DMS153 treated with DMSO at 0.1 percent for 48 hours (cell line): ENCODE measurements around the gene MTHFR.
A peak's percentile ranks its signal among the peaks of the same experiment; 100 is the strongest.

Experiments used
- DNase-seq: peaks from one replicate; lab custom pipeline; 2025; ENCODE audit not compliant: unreplicated experiment; lab: John Stamatoyannopoulos, UW

MTHFR gene

GRCh38 chr1:11805422-11806306, at the start of gene MTHFR, which contains the start of gene CLCN6:
MTHFR (minus strand) TSS chr1:11805964; CDS start chr1:11803116, 2,848 bp downstream.
CLCN6 (plus strand) TSS chr1:11806191; CDS start chr1:11806263, 72 bp downstream.
- DNase-seq: peak; percentile 99

DNA sequence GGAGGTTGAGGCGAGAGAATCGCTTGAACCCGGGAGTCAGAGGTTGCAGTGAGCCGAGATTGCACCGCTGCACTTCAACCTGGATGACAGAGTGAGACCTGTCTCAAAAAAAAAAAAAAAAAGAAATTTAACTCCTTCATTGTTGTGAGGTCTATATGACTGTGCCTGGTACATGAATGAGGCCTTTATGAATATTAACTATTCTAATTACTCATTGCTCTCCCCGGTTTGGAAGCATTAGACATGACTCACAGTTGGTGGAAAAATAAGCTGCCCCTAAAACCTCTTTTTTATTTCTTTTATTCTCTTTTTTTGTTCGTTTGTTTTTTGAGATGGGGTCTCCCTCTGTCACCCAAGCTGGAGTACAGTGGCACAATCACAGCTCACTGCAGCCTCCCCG, 49.7 kb upstream of the MTHFR start:
- DNase-seq: no peak

GRCh38 chr1:11854519-11854918, 48.8 kb upstream of the MTHFR start:
- no peak for DNase-seq

GRCh38 chr1:11851180-11851579, 45.4 kb upstream of the MTHFR start:
- DNase-seq: no peak

- no peak for DNase-seq
Observed at GRCh38 chr1:11850156-11850555, 44.4 kb upstream of the MTHFR start.

DNA sequence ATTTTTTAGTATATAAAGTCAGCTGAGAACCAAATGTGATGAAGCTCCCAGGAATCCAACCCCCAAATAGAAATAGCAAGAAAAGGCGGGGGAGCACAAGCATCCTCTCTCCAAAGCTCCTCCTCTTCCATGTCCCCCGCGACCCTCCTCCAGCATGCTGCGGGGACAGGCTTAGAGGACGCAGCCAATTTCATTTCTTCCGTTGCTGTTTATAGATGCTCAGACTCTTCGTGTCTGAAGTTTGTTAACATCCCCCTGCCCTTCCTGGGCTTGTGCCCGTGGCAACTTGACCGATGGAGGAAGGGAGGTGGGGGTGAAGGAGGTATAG, 42.6 kb upstream of the MTHFR start:
- DNase-seq: no peak

- DNase-seq: peak; percentile 96
Observed at GRCh38 chr1:11847667-11848372, 42.1 kb upstream of the MTHFR start, which contains the start of gene NPPA. NPPA (minus strand) TSS chr1:11847783; CDS start chr1:11847684, 99 bp downstream.

GRCh38 chr1:11845641-11846335, 40.0 kb upstream of the MTHFR start:
- no peak for DNase-seq

DNA sequence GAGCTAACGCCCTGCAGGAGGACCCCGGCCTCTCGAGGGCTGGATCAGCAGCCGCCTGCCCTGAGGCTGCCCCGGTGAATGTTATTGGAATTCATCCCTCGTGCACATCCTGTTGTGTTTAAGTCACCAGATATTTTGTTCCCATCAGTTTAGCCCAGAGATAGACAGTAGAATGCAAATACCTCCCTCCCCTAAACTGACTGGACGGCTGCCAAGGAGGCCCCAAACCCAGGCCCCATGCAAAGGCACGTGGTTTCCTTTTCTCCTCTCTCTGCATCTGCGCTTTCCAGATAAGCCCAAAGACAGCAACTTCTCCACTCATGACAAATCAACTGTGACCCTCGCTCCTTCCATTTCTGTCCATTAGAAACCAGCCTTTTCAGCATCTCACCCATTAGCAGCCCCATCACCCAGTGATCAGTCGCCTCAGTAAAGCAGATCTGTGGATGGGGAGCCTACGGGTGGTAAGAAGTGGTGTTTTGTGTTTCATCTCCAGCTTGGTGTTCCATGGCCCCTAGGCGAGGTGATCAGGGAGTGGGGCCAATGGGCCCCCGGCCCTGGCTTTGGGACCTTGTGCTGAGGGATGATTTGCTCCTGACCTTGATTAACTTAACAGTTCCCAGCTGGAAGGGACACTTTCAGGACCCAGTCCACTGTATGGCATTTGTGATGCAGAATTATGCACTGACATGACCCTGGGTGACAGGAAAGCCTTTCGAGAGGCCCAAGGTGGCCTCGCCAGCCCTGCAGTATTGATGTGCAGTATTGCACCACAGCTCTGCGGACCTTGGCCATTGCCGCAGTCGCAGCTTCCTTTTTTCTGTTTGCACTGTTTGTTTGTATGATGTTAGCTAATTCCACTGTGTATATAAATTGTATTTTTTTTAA, 36.6 kb upstream of the MTHFR start:
- peak; percentile 74 for DNase-seq

- DNase-seq: no peak
Observed at GRCh38 chr1:11841245-11842153, 35.7 kb upstream of the MTHFR start.

GRCh38 chr1:11839727-11840705, 34.3 kb upstream of the MTHFR start:
- no peak for DNase-seq

DNA sequence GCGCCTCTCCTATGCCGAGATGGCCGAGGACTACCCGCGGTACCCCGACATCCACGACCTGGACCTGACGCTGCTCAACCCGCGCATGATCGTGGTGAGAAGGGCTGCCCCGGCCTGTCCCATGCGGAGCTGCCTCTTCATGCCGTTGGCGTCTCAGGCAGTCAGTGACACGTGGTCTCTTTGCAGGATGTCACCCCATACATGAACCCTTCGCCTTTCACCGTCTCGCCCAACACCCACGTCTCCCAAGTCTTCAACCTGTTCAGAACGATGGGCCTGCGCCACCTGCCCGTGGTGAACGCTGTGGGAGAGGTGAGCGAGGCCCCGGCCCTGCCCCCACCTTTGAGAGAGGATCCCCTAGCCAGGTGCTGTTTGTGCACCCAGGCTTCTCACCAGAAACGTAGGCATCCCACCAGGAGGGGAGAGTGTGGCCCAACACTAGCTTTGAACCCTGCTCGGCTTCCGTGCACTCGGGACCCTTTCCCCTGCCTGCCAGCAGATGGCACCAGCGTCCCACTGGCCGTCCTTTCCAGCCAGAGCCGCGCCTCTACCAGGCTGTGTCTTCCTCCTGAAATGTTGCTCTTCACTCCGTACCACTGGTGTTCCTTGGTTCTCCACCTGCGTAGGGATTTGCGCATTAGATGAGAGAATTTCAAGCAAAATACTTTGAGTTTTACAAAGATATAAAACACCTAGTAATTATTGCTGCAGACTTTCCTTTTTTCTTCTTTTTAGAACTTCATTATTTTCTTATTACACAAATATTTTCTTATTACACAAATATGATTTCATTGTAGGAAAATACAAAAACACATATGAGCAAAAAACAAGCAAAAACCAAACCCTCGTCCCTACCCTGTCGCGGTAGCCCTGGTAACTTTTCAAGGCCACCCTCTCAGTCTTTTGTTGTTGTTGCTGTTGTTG, 32.8 kb upstream of the MTHFR start:
- DNase-seq: peak; percentile 84

DNA sequence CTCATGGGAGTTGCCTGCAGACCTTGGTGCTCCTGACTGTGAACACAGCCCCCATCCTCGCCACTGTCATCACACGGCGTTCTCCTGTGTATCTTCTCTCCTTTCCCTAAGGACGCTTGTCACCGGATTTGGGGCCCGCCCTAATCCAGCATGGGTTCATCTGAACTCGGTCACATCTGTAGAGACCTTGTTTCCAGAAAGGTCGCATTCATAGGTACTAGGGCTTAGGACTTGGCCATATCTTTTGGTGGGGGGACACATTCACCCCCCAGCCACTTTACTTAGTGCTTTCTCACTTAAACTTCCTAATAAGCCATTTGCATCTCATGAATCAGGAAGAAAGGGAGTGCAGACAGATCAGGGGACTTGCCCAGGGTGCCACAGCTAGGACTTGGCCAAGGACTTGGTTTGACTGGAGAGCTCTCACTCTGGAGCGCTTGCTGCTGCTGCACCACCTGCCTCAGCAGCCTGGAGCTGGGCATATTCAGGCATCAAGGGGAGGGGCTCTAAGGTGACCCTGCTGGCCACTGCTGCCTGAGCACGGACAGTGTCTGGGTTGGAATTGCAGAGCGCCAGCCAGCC, 32.1 kb upstream of the MTHFR start:
- DNase-seq: no peak

DNA sequence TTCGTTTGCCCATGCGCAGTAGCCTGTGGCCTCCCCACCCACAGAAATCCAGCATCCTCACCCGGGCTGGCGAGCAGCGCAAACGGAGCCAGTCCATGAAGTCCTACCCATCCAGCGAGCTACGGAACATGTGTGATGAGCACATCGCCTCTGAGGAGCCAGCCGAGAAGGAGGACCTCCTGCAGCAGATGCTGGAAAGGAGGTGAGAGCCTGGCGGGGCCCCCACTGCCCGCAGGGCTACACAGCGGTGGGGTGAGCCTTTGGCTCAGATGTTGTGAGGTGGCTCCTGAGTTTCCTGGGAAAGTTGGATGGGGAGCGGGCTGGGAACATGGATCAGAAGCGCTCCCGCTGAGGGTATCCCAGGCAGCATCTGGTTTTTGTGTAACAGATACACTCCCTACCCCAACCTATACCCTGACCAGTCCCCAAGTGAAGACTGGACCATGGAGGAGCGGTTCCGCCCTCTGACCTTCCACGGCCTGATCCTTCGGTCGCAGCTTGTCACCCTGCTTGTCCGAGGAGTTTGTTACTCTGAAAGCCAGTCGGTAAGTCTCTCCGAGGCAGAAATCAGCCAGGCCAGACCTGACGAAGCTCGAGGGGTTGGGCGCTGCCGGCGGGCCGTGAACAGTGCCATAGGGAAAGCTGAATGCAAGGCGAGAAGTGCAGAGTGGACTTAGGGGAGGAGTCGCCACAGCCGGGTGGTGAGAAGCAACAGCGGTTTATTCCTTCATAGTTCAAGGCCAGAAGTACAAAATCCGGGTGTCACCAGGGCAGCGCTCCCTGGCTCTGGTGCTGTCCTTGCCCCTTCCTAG, 31.4 kb upstream of the MTHFR start:
- DNase-seq: no peak

GRCh38 chr1:11835441-11836225, 29.9 kb upstream of the MTHFR start:
- no peak for DNase-seq
